Inflammatory macrophage treated with lipopolysaccharide for 1 hour (primary cell): ENCODE results near the gene MARK3.

Experiments
- DNase-seq, 2 donors: peaks; one replicate each; pipeline ENCODE4 v3.0.0-alpha.2; 2020 to 2022

Gene MARK3

DNA sequence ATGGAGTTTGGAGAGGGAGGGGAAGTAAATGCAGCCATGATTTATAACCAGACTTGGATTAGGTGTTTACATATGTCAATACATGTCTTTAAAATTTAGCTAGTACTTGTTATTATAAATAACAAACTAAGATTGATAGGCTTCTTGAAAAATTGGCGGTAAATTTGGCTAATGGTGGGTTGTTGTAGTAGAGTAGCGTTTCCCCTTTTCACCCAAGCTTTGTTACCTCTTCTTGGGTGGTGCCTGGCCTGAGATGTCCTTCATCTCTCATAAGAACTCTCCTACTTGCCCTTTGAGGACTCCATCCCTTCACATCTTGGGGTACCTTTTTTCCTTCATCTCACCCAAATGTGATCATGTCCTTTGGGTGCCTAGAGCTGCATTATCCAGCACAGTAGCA, 11.2 kb downstream of the MARK3 start:
- DNase-seq, result no peak

DNA sequence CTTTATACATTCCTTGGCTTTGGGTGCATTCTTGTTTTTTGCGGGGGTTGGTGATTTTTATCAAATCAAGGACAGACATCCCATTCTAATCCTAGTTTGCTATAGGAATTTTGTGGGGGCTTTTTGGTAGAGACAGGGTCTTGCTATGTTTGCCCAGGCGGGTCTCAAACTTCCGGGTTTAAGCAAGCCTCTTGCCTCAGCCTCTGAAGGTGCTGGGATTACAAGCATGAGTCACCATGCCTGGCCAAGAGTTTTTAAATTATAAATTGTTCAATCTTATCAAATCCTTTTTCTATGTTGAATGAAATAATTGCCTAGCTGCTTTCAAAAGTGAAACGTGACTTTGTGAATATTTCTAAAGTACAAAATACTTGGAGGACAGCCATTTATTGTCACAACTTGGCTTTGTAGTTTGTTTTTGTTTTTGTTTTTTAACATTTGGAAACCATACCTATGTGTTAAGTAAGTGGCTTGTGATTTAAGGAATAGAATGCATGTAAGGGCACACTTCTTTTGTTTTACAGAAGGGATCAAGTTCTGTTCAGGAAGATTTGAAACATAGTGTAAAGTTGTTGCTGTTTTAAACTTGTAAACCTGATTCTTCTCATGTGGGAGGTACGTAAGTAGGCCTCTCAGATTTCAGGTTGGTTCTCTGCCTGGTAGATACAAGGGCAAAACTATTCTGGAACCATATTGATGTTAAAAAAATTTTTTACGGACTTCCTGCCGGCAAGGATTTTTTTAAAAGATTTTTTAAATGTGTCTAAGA, 13.4 kb downstream of the MARK3 start:
- DNase-seq, result peak in 1 of 2 donors; percentile 26

GRCh38 chr14:103400537-103400936, 15.3 kb downstream of the MARK3 start:
- DNase-seq, result no peak

GRCh38 chr14:103401223-103402214, 16.3 kb downstream of the MARK3 start:
- DNase-seq, result peak in 1 of 2 donors; percentile 28

DNA sequence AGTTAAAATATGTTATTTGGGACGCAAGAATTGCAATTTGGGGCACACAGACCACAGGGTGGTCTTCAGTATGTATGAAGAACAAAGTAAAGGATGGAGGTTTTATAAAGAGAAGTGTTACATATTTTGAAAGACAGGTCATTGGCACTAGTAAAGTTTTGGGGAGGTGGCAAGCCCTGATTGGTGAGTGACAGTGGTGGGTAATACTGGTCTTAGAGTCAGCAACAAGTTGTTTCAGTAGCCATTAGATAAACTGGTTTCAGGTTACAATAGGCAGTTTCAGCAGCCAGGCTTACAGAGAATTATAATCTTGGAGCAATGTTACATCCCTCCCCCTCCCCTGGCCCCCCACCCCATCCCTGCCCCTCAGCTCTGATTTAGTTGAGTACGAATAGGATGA, 17.5 kb downstream of the MARK3 start:
- no peak for DNase-seq

DNA sequence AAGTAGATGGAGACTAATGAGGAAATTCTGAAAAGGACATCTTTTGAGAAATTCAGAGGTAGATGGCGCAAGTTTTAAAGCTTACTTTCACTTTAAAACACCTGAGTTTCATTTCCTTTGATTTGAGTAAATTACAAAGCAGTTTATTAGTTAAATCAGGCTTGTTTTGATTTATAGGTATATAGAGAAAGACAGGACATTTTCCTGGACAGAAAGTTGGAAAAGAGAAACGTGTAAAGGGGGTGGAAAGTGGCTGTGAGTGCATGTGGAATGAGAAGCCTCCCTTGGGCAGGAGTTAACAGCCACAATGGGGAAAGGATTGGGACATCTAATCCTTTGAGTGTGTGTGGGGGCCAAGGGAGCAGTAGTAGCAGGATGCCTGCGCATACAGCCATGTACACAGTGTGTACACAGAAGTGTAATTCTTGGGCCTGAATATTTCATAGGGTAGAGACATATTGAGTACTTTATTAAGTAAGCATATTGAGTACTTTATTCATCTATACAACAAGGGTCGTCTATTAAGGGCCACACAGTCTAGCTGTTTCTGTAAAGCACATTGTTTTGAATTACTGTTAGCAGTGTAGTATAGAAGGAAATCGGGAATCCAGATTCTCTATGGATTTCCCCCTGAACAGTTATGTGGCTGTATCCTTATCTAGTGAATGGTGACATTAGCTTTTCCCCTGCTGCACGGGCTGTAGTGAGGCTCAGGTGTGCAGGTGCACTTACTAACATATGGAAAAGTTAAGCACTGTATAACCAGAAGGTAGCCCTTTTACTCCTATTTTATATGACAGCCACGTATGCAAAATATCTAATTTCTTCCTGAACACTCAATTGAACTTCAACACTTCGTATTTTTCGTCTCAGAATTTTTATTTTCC, 19.1 kb downstream of the MARK3 start:
- peak in 1 of 2 donors; percentile 29 for DNase-seq

- peak in 1 of 2 donors; percentile 44 for DNase-seq
These were observed 19.7 kb downstream of the MARK3 start for GRCh38 chr14:103404920-103405319.

- DNase-seq, result no peak
These were observed 23.4 kb downstream of the MARK3 start for GRCh38 chr14:103408491-103409155.

GRCh38 chr14:103416916-103417315, 31.7 kb downstream of the MARK3 start:
- DNase-seq, result no peak

DNA sequence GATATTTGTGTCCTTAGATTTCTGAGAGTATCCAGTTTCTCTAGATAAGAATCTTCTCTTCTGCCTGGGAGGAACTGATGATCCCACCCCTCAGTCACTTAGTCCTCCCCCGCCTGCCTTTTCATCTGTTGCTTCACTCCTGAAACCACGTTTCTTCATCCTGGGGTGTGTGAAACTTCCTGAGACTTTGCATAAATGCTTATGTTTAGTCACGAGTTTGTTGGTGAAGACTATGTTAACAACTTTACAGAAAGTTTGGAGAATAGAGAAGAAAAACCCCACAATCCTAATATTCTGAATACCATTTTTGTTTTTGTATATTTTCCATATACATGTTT, 33.2 kb downstream of the MARK3 start:
- peak; percentile 98 to 99 for DNase-seq

DNA sequence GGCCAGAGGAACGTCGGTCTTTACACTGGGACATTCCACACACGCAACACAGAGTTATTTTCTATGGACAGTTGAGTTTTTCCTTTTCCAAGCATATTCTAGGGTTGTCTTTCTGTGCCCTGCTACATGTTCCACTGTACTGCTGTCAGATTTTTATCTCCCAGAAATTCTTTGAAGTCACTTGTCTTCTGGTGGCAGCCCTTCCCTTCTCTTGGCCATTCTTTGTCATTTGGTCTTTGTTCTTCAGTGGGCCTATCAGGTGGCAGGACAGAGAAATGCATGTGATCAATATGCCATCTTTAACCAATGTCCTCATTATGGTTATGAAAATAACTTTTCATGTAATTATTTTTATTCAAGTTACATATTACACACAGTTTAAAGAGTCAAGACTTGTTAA, 36.3 kb downstream of the MARK3 start:
- no peak for DNase-seq

DNA sequence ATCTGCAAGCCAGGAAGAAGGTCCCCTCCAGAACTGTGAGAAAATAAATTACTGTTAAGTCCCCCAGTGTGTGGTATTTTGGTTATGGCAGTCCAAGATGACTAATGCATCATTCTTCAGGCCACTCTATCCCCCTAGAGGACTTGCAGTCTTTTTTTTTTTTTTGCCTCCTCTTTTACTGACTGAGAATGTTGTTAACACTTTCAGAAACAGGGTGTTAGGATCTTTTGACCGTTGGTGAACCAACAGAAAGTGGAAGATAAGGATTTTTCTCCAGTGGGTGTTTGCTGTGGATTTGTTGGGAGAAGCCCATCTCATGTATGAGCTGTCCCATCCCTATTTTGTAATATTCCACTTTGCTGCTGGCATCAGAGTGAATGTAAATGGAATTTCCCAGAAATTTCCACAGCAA, 37.8 kb downstream of the MARK3 start:
- peak; percentile 71 to 92 for DNase-seq

- DNase-seq, result peak; percentile 83 to 91
These were observed 42.5 kb downstream of the MARK3 start for GRCh38 chr14:103427485-103428443.

- peak; percentile 54 to 70 for DNase-seq
These were observed 43.7 kb downstream of the MARK3 start for GRCh38 chr14:103428723-103429556.

DNA sequence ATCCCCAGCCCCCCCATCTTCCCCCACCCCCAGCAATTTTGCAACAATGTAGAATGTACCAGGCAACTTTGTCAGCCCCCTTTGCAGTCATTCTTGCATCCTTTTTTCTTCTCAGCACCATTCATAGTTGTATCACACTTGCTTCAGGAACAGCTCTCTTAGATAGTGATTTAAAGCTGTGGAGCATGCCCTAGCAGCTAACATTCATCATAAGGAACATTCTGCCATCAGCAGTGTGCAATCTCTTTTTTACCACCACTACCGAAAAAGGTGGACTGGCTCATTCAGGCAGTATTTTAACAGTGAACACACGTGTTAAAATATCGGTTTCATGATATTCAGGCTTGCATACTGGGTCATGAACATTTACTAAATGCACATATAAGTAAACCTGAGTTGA, 45.1 kb downstream of the MARK3 start:
- DNase-seq, result no peak

DNA sequence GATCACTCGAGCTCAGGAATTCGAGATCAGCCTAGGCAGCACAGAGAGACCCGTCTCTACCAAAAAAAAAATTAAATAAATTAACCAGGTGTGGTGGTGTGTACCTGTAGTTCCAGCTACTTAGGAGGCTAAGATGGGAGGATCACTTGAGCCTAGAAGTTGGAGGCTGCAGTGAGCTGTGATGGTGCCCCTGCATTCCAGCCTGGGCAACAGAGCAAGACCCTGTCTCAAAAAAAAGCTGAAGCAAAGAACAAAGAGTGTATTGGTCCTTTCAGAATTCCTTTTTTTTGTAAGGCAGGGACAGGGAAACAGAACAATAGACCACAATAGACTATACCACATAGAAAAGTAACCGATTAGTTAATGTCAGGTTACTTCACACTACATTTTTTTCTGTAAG, 47.4 kb downstream of the MARK3 start:
- no peak for DNase-seq

DNA sequence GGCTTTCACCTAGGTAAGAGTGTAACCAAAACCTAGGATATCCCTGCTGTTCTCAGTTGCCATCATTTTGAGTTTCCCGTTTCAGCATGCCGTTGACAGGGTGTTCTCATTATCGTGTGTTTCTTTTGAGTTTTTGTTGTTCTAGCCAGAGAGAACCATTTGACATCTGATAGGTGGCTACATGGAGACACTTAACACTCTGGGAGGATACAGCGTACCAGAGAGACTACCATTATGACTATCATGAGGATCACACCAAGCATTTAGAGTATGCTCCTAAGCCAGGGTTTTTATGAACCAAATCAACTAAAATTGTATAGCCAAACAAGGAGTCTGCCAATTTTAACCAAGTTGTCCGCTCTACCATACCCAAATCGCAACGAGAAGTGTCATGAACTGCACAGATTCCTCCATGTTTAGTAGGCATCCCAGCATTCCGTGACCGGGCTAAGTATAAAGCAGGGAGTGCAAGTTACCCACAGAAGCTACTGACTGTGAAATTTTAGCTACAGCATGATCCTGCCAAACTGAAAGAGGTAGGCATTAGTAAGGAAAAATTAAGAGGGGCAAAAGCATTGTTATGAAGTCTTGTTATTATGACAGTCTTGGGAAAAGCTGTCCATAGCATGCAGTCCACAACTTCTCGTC, 48.8 kb downstream of the MARK3 start:
- DNase-seq, result no peak

- no peak for DNase-seq
These were observed 49.7 kb downstream of the MARK3 start for GRCh38 chr14:103434868-103435442.

GRCh38 chr14:103436533-103436932, 51.3 kb downstream of the MARK3 start:
- peak; percentile 68 to 81 for DNase-seq
